ENCODE data around the gene CREB3L4. TPM values are rescaled to one million over a fixed set of nuclear protein-coding genes. Genes with fewer than 3 reads are reported as not detected.

CREB3L4 gene
- total and polyA plus RNA-seq, 2 of the 4 experiments (the other 2 are of a cell fraction): 6.5 to 9.8 TPM

DNA sequence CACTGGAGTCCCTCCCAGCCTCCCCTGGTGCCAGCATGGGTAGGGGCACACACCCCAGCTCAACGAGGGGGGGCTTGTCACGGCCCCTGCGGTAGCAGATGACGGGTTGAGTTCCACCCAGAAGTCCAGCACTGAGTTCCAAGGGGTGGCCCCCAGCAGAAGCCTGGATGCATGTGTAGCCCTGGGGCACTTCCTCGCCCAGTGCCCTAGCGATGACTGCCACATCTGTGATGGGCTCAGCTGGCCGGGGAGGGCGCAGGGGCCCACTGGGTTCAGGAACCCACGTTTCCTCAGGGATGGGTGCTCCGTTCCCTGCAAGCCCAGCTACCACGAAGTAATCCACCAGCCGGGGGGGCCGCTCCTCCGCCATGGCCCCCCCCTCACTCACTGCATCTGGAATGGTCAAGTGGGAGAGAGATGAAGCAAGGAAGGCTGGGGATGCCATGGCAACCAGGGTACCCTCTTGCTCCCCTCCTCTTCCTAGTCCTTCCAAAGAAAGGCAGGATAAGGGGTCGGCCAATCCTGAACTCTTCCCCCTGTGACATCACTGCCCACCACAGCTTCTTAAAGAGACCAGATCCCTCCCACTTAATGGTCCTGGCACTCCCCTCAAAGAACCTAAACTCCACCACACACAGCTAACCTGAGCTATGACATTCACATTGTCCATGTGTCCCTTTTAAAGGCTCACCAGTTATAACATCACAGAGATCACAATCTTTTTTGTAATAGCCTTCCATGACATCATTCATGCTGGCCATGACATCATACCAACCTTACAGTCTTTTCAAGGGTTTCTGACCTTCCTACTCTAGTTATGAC lies 23.5 kb upstream of the CREB3L4 start:
- Histone ChIP-seq H4K91ac (ENCODE audit: insufficient read depth, low read depth, low read length) (no peak overlapping the region), H3K14ac (replicated peaks; ENCODE audit: low read depth, low read length) (no peak overlapping the region), H3K23ac (ENCODE audit: low read depth, low read length) (no peak overlapping the region; the same call in 1 of the 2 replicates), H3K56ac (ENCODE audit: extremely low read depth, insufficient read depth, low read length) (no peak overlapping the region), H3K9me3 (ENCODE audit: control insufficient read depth, insufficient read depth, low read length) (no peaks in the 10 kb centered on the region), H3K9ac (ENCODE audit: low read depth, low read length) (no peak overlapping the region), H4K20me1 (ENCODE audit: insufficient read depth, low read length) (peaks cover 11% of the 10 kb centered on the region), H4K5ac (ENCODE audit: low read depth, low read length) (no peak overlapping the region), H2BK15ac (ENCODE audit: low read depth, low read length) (0 out of 3 replicates have a peak overlapping the region, but pooled peaks have one; percentile 21), H2AK9ac (replicated peaks; ENCODE audit: low read depth, low read length, poor library complexity) (peak overlapping the region; percentile 99), H2BK120ac (ENCODE audit: low read depth, low read length) (no peak overlapping the region), H2BK5ac (ENCODE audit: low read depth, low read length, poor library complexity, severe bottlenecking) (no peak overlapping the region), H3K4ac (ENCODE audit: low read depth, low read length) (no peak overlapping the region), H3K18ac (ENCODE audit: low read depth, low read length) (no peak overlapping the region), H3K36me3 (ENCODE audit: control insufficient read depth, insufficient read depth, low read length) (peaks cover 48% of the 10 kb centered on the region), H3K4me2 (ENCODE audit: low read depth, low read length) (no peak overlapping the region), H3K27me3 (ENCODE audit: control insufficient read depth, insufficient read depth, low read length) (no peaks in the 10 kb centered on the region), H3K4me3 (ENCODE audit: insufficient read depth, low read depth, low read length) (no peak overlapping the region), H2AFZ (replicated peaks; ENCODE audit: low read length, poor library complexity) (peak overlapping the region; percentile 36), H2AK5ac (ENCODE audit: low read depth, low read length) (no peak overlapping the region), H3K27ac (ENCODE audit: insufficient read depth, low read length) (no peak overlapping the region), H3K9me1 (ENCODE audit: insufficient read depth, low read length) (peaks cover 18% of the 10 kb centered on the region; the same call in 1 of the 2 replicates), H3K4me1 (ENCODE audit: control insufficient read depth, insufficient read depth, low read length) (peaks cover 9% of the 10 kb centered on the region), H3K79me1 (ENCODE audit: low read depth in 1 of 2, low read length in 2 of 2) (peaks cover 15 to 58% of the 10 kb centered on the region in 2 experiments), H2BK20ac (ENCODE audit: low read depth, low read length) (no peak overlapping the region), H4K8ac (ENCODE audit: low read depth in 2 of 2, low read length in 2 of 2) (peak overlapping the region in 1 of 2 experiments; percentile 21; a peak in 1 of 4 replicates)
- dilution Hi-C loops (cut with HindIII; ENCODE audit: low sequenced_read_pairs, unreplicated experiment) (no loop called here), in situ Hi-C loops (cut with MboI; ENCODE audit: low sequenced_read_pairs) (no loop called here), intact Hi-C loops (cut with micrococcal nuclease) (no loop called here)
- 78% methylated on average over 3 of the region's 15 CpGs; no CpG with 5 or more reads in 1 of the 2 experiments for WGBS, 2 experiments (ENCODE audit: extremely low coverage in 2 of 2, insufficient read length in 1 of 2)
- ATAC-seq (ENCODE audit: low read depth): no peak
- POLR2A ChIA-PET (ENCODE audit: unreplicated experiment): interaction anchor here (0.6 kb wide), 1 partner anchor 500 kb away, joined by 3 read pairs; no protein-coding TSS in a partner anchor
- no peak for DNase-seq
- CTCF ChIA-PET: interaction anchor here (1.0 kb wide), 1 partner anchor 42 kb away, joined by 3 read pairs; the partner anchor contains the start of gene RAB13
- no TSS peak for BruUV-seq (replicated peaks)
- TF ChIP-seq, protein P1, sequence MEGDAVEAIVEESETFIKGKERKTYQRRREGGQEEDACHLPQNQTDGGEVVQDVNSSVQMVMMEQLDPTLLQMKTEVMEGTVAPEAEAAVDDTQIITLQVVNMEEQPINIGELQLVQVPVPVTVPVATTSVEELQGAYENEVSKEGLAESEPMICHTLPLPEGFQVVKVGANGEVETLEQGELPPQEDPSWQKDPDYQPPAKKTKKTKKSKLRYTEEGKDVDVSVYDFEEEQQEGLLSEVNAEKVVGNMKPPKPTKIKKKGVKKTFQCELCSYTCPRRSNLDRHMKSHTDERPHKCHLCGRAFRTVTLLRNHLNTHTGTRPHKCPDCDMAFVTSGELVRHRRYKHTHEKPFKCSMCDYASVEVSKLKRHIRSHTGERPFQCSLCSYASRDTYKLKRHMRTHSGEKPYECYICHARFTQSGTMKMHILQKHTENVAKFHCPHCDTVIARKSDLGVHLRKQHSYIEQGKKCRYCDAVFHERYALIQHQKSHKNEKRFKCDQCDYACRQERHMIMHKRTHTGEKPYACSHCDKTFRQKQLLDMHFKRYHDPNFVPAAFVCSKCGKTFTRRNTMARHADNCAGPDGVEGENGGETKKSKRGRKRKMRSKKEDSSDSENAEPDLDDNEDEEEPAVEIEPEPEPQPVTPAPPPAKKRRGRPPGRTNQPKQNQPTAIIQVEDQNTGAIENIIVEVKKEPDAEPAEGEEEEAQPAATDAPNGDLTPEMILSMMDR (conservative IDR thresholded peaks at IDR 0.05; ENCODE audit: low read depth, low read length): no peak
- no peak for TF ChIP-seq CHD1 (IDR thresholded peaks at IDR 0.05; ENCODE audit: low read depth, low read length)
- TF ChIP-seq POLR2A (IDR thresholded peaks at IDR 0.05; ENCODE audit: low read depth, low read length): no peak
- no peak for TF ChIP-seq MAFK (IDR thresholded peaks at IDR 0.05; ENCODE audit: low read depth, low read length)
